ENCODE results near the gene PRKCE. TPM values are rescaled to one million over a fixed set of nuclear protein-coding genes. Genes with fewer than 3 reads are reported as not detected.

The PRKCE gene
- total RNA-seq, 1 donor from 2014 or later: 20.3 TPM

DNA sequence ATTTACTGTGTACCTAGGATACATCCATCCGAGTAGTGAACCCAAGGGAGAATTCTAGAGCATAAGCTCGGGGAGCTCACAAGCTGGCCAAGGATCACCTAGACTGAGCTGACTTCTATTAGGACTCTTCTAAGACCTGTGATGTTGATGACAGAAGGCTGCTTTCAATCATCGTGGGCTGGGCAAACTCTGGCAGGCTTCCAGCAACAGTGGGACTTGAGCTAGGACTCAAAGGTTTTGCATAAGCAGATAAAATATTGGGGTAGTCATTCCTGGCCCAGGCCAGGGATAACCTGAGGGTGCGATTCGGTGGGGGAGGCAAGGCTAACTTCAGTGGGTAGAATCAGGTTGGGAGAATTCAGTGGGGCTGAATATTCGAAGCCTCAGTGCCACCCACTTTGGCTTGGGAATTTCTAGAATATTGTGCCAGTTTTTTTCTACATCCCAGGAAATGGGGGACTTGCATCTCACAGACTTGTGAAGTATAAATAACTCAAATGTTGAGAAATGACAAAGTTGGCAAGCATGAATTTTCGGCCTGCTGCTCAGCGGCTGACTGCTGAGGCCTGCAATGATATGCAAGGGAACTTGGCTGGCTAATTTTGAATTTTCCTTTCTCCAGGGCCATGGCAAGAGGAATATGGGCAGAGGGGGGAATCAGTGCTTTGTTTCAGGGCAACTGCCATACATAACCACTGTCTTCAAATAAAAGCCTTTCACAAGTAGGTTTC lies 274.3 kb downstream of the PRKCE start:
- no peak for DNase-seq (ENCODE audit: low spot score)
- intact Hi-C loops (cut with DNase I): no loop called here

DNA sequence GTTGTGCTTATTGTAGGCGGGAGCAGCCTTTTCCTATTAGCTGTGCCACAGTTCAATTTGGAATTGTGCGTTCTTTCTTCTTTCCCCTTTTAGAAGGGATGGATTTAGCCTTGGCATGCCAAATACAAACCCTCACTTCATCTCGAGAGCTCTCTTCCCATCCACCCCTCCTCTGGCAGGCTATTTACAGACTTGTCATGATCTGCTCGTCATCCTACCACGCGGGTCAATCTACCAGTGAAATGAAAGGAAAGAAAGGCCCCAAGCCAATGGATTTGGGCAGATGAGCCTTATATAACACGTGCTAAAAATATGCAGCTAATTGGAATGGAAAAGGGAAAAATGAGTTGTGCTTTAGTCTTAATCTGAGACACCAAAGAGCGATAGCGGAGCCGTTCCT lies 277.5 kb downstream of the PRKCE start:
- DNase-seq (ENCODE audit: low spot score): peak; percentile 79
- intact Hi-C loops (cut with DNase I): loop anchor here (2.0 kb wide), 1 partner anchor 106 kb away; no protein-coding TSS in a partner anchor

DNA sequence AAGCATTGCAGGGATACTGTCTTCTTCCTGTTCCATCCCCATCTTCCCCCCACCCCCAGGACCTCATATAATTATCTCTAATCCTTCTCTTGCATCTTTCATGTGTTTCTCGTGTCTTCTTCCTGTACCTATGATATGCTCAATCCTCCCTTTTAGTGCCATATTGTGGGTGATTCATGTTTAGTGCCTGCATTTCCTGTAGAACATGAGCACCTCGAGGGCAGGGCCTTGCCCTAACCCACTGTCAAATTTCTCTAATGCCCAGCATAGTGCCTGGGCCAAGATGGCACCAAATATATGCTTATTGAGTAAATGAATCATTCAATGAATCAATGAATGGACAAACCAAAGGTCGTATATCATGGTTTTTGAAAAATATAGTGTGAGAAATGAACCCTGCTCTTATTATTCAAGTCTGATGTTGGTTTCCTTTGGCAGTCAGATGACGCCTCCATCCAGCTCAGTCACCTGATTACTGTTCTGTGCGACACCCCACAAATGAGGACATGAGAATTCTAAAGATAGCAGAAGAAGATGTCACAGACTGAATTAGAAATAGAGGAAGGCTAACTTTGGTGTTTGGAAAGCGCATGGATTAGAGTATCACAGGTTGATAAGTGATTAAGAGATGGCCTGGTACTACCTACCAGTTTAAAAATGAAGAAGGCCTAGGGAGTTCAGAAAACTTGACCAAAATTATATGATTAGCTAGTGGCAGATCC lies 278.4 kb downstream of the PRKCE start:
- DNase-seq (ENCODE audit: low spot score): no peak
- intact Hi-C loops (cut with DNase I): loop anchor here (2.0 kb wide), 1 partner anchor 107 kb away; no protein-coding TSS in a partner anchor

DNA sequence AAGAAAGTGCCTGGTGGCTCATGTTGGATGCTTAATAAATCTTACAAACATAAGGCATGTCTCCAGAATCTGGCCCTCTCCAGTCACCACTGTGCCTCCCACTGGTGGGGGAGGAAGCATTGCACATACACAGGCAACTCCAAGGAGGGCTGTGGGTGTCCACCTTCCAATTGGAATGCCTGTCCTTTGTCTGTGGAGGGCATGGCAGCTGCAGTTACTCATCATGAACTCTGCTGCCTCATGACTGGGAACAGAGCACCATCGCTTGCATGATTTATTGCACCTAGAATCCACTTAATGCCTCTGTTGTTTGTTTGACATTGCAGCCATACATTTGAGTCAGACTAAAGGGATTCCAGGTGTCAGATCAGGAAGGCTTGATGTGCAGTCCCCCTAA lies 278.9 kb downstream of the PRKCE start:
- intact Hi-C loops (cut with DNase I): no loop called here
- no peak for DNase-seq (ENCODE audit: low spot score)

DNA sequence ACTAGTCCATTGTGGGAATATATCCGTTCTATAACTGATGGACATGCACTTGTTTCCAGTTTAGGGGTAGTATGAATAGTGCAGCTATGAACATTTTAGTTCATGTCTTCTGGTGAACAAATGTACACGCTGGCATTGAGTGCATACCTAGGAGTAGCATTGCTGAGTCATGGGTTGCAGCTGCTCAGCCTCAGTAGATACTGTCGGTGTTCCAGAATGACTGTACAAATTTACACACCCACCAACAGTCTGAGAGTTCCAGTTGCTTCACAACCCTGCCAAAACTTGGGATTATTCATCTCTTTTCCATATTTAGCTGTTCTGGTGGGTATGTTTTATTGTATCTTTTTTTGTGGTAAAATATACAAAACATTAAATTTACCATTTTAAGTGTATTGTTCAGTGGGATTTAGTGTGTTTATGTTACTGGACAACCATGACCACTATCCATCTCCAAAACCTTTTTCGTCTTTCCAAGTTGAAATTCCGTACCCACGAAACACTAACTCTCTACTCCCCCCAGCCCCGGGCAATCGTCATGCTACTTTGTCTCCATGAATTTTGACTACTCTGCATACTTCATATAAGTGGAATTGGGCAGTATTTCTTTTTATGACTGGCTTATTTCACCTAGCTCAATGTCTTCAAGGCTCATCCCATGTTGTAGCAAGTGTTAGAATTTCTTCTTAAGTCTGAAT lies 281.0 kb downstream of the PRKCE start:
- intact Hi-C loops (cut with DNase I): no loop called here
- no peak for DNase-seq (ENCODE audit: low spot score)

DNA sequence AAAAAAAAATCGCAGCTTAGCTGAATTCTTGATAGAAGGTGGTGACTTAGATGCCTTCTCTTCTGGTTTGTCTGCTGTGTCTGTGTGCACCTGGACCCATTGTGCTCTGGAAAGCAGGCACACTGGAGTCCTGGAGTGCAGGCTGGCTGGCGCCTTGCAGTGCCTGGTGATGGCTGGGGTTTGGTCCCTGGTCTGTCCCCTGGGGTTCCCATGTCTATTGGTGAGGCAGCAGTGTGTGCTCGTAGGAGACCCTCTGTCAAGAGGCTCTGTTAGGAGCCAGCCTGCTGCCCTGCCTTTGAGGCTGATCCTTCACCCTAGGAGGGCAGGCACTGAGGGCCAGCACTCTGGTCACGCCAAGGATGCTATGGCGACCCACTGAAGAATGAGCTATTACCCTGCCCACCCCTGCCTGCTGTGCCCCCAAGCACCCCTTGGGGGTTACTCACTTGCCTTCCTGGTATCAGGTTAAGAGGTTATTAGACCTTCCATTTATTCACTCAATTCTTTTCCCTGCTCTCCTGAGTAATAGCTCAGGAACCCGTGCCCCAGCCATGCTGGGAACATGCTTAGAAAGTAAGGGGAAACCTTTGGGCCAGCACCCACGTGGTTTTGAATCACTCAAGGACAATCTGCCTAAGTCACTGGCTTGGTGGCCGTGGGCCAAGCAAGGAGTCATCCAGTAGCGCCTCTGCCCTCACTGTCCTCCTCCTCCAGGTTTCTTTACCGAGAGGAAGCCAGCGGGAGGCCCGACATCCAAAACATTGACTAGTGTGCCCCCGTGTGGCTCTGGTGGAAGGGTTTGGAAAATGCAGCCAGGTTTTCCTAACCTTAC lies 284.5 kb downstream of the PRKCE start:
- peak; percentile 92 for DNase-seq (ENCODE audit: low spot score)
- intact Hi-C loops (cut with DNase I): loop anchor here (1.0 to 2.0 kb wide), 2 partner anchors 157 to 293 kb away; no protein-coding TSS in a partner anchor

DNA sequence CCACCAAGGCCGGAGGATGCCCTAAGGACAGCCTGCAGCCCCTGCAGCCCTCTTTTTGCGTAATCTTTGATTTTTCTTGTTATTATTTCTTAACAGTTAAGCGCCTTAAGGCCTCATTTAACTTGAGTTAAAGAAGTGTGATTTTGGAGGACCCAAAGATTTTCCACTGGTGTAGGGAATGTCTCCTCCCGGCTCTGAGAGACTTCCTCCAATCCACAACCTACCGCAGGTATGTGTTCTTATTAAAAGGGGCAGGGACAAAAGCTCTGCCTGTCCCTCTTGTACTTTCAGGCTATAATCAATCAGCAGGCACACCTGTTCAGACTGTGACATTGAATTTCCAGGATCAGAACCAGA lies 285.1 kb downstream of the PRKCE start:
- intact Hi-C loops (cut with DNase I): loop anchor here (1.0 to 2.0 kb wide), 2 partner anchors 158 to 293 kb away; no protein-coding TSS in a partner anchor
- DNase-seq (ENCODE audit: low spot score): no peak

DNA sequence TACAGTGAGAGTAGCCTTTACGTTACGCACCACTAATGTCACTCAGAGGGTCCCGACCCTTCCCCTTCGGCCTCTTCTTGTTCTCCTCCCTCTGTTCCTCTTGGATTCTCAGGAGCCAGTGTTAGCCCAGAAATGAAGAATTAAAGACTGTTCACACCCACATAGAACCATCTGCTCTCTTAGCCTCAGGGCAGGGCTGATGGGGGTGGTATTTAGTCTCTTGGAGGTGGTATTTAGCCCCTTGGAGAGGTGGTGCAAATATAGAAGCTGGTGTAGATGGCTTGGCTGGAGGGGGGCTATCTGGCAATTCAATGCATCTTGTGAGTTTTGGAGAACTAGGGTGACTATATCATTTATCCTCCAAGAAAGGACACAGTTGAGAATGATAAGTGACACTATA lies 286.5 kb downstream of the PRKCE start:
- intact Hi-C loops (cut with DNase I): loop anchor here (2.0 kb wide), 1 partner anchor 159 kb away; no protein-coding TSS in a partner anchor
- no peak for DNase-seq (ENCODE audit: low spot score)

DNA sequence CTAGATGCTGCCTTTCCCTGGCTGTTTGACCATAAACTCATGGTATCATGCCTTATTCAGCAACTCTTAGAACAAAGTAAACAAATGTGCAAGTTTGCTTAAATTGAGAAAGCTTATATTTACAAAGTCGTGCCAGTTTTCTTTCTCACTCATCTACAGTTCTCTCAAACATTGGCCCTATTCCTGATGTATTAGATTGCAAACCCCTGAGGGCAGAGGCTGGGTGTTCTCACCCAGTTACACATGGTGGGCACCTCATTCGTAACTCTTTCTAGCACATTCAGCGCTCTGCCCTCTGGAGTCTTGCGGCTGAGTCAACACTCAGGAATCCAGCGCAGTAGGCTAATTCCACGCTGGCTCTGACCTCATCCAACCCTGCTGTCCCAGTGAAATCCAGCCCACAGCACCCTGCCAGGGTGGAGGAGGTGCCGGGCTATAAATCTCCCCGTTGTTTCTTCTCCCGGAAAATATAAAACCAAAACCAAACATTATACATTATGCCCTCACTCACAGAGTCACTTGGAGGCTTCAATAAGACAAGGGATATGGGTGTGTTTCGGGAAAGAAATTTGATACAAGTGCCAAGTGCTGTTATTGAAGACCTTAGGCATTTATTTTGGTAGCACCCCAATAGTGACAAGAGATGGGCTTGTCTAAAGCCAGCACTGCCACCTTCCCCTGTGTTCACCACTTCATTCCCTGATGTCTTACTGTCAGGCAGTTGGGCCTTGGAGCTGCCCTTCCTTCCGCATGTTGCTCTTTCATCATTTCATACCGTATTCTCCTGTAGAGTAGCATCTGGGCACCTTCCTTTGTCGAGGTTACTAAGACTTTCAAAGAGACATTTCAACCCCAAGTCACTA lies 287.4 kb downstream of the PRKCE start:
- intact Hi-C loops (cut with DNase I): no loop called here
- DNase-seq (ENCODE audit: low spot score): no peak

DNA sequence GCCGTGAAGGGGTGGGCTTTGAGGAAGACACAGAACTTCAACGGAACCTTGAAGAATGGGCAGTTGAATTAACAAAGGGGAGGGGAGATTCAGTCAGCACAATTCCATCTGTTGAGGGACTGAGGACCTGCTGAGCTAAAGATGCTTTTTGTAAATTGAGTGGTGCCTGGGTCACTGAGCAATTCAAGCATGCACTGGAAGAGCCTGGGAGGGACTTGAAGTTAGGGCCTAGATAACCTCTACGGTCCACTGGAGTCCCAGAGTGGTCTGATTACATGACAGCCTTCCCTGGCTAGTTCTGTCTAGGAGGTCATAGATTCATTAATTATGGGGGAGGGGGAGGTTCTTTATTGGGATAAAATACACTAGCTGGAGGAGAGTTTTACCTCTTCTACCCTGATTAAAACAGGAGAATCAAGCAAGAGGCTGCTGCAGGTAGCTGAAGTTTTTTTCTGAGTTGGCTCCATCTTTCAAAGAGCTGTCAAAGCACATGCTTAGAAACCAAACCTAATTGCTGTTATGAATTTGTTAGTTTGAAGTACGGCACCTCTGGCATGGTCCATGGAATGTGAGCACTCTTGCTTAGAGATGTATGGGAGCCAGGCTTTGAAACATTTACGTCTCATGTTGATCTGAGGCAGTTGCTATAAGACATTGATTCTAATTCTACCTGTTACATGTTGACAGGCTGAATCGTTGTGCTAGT lies 290.2 kb downstream of the PRKCE start:
- intact Hi-C loops (cut with DNase I): no loop called here
- peak; percentile 20 for DNase-seq (ENCODE audit: low spot score)

DNA sequence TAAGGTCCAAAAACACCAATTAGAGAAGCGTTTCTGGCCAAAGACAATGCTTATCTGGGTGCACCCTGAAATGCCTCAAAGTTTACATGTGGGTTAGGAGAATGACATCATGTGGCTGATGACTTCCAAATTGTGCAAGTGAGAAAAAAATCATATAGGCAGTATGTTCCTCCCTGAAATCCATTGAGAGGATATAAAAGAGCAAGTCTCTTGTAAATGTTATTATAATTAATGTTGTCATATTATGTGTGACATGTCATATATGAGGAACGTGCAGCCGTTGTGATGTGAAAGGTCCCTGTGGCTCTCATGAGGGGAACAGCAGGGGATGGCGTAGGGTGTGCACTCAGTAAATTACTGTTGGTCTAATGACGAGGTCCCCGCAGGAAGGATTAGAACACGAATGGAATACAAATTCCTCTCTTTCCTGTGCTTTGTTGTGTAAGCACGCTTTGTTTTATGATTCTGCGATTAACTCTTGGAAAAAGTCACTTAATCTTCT lies 290.8 kb downstream of the PRKCE start:
- peak; percentile 10 for DNase-seq (ENCODE audit: low spot score)
- intact Hi-C loops (cut with DNase I): no loop called here

DNA sequence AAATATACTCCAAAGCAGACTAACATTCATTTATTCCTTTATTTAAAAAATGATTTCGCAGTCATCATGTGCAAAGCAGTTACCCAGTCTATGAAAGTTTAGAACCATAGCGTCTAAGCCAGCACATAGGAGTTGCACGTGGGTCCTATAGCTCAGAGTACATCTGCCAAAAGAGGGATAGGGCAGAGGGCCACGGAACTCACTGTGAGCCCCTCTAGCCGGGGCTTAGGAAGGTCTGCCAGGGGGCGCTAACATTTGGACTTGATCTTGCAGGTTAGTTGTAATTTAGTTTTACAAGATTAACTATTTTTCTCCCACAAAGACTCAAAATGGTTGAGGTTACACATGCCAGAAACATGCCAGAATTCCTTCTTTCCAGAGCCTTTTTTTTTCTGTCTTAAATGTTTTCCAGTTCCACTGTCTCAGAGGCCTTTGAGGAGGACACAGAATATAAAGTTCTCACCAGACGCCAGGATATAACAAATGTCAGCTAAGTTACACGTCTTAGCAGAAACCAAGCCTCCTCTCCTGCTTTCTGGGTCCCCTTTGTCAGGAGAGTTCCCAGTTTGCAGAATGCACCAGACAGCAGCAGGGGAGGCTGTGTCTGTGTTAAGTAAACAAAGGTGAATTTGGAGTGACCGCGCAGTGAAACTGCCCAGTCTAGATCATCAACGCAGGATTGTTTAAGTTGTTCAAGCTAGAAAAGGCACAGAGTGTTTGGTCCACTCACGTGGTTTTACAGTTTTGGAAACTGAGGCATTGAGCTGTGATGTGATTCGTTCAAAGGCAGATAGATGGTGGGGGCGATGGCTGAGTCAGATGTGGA lies 292.0 kb downstream of the PRKCE start:
- intact Hi-C loops (cut with DNase I): no loop called here
- peak; percentile 44 for DNase-seq (ENCODE audit: low spot score)

DNA sequence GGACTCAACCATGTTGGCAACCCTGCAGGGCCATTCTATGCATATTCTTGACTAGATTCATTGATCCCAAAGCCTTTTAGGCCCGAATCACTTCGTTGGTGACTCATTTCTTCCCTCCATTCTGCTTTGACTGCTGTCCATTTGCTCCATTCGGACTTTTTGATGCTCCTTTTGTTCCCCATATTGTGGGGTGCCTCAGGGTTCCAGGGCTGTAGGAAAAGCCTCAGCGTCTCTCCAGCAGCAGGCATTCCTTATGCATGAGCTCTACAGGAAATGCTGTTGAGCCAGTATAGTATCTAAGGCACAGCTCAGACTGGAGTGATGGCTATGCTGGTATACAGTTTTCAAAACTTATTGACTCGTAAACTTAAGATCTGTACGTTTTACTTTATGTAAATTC lies 292.6 kb downstream of the PRKCE start:
- no peak for DNase-seq (ENCODE audit: low spot score)
- intact Hi-C loops (cut with DNase I): no loop called here

DNA sequence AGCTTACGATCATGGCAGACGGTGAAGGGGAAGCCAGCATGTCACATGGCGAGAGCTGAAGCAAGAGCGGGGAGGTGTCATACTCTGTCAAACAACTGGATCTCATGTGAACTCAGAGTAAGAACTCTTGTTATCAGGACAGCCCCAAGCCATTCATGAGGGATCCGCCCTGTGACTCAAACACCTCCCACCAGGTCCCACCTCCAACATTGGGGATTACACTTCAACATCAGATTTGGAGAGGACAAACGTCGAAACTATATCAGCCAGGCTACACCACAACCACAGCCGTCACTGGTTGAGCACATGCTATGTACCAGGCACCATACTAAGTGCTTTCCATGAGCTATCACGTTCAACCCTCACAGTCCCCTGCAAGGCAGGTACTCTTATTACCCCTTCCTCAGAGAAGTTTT lies 293.8 kb downstream of the PRKCE start:
- no peak for DNase-seq (ENCODE audit: low spot score)
- intact Hi-C loops (cut with DNase I): no loop called here

DNA sequence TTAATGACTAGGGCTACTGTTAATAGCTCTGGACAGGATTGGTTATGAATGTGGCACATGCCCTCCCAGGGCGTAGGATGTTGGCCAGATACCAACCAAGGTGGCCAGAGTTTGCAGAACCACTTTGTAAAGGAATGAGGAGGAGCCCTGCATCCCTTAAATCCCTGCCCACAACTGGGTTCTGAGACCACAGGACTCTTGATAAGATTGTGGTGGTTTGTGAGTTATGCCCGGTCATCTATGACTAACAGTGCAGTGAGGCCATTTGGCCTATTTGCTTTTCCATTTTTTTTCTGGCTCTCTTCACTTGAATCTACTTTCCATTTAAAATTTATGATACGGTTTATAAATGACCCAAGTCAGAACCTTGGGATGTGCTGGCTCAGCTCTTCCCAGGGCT lies 294.5 kb downstream of the PRKCE start:
- intact Hi-C loops (cut with DNase I): no loop called here
- DNase-seq (ENCODE audit: low spot score): no peak

DNA sequence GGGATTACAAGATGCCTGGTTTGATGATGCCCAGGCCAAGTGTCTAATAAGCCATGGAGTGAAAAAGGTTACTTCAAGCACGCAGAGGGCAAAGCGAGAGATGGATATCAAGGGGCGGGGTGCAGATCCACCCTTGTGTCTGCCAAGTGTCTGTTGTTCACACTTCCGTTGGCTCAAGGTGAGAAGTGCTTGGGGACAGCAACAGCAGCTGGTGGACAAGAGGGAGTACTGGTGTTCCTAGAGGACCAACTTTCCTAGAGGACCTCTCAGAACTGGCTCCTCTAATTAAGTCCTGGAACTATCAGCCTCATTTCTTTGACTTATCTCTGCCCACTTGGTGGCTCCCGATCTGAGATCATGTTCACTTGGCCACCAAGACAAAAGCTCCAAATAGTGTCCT lies 299.1 kb downstream of the PRKCE start:
- DNase-seq (ENCODE audit: low spot score): no peak
- intact Hi-C loops (cut with DNase I): no loop called here
